ENCODE results near the gene METTL16.

Gene METTL16

GRCh38 chr17:2482218-2482617, 29.5 kb downstream of the METTL16 start:
- no peak for TF ChIP-seq GATA1 (IDR thresholded peaks at IDR 0.05; ENCODE audit: low read depth, low read length)
- no peak for TF ChIP-seq POLR2A (IDR thresholded peaks at IDR 0.05; ENCODE audit: low read length)
- no peak for DNase-seq

DNA sequence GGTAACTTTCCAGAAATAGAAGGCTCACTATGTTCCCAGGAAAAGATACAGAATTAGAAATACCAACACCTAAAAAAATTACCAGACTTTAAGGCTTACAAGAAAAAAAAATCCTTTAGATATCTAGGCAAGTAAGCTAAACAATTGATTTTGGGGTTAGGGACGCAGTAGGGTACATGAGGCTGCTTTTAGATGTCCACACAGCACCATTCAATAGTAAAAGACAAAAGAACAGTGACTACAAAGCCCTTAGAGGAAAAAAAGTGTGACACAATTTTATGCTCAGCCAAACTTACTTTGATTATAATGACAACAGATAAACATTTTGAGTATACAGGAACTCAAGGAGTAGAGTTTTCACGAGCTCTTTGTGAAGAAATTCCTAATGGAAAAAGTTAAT, 29.9 kb downstream of the METTL16 start:
- TF ChIP-seq POLR2A (IDR thresholded peaks at IDR 0.05; ENCODE audit: low read length) (no peak), GATA1 (IDR thresholded peaks at IDR 0.05; ENCODE audit: low read depth, low read length) (no peak)
- no peak for DNase-seq

DNA sequence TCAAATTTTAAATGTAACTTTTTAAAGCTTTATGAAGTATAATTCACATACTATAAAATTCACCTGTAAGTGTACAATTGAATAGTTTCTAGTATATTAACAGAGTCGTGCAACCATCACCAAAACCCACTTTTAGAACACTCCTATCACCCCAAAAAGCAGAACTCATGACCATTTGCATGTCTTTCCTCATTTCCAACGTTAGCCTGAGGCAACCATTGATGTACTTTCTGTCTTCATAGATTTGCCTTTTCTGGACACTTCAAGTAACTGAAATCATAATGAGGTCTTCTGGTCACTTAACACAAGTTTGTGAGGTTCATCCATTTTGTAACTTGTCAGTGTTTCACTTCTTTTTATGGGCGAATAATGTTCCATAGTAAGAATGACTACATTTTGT, 33.2 kb downstream of the METTL16 start:
- TF ChIP-seq GATA1 (IDR thresholded peaks at IDR 0.05; ENCODE audit: low read depth, low read length) (no peak), POLR2A (IDR thresholded peaks at IDR 0.05; ENCODE audit: low read length) (no peak)
- no peak for DNase-seq

DNA sequence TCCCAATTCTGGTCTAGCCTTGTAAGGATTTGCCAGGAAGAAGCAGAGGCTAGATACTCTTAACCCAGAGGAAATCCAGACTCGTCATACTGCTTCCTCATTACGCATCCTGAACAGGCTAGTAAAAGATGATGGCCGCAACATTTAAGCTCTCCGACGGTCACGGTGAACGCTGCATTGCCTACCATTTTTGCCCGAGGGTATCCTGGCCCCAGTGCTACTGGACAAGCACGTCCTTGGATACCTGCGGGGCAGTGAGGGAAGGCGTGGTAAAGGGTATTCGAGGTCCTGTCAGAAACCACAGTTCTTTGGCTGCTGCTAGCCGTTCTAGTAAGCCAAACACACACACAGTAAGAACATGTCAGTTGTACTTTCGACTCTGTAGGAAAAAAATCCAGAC, 36.6 kb downstream of the METTL16 start:
- no peak for DNase-seq
- TF ChIP-seq GATA1 (IDR thresholded peaks at IDR 0.05; ENCODE audit: low read depth, low read length) (no peak), POLR2A (IDR thresholded peaks at IDR 0.05; ENCODE audit: low read length) (no peak)

DNA sequence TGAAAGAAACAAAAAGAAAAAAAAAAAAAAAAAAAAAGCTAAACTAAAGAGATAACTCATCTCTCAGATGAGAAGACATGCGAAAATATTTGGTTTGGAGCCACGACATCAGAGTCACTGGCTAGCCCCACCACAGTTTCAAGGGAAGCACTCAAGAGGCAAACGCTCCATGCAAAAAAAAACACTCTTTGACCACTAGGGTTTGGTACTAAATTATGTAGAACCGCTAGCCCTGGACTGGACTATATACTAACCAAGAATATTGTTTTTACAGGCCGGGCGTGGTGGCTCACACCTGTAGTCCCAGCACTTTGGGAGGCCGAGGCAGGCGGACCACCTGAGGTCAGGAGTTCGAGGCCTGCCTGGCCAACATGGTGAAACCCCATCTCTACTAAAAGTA, 37.3 kb downstream of the METTL16 start:
- no peak for TF ChIP-seq POLR2A (IDR thresholded peaks at IDR 0.05; ENCODE audit: low read length)
- no peak for TF ChIP-seq GATA1 (IDR thresholded peaks at IDR 0.05; ENCODE audit: low read depth, low read length)
- no peak for DNase-seq

DNA sequence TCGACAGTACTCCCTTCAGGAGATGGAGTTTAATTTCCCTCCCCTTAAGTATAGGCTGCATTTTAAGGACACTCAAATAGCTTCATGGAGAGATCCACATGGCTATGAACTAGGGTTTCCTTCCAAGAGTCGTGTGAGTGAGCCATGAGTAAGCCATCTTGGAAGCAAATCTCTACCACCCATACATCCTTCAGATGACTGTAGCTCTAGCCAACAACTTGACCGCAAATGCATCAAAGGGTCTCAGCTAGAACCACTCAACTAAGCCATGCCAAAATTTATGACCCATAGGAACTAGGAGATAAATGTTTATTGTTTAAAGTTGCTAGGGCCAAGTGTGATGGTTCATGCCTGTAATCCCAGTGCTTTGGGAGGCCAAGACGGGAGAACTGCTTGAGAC, 43.4 kb downstream of the METTL16 start:
- TF ChIP-seq POLR2A (IDR thresholded peaks at IDR 0.05; ENCODE audit: low read length): no peak
- no peak for TF ChIP-seq GATA1 (IDR thresholded peaks at IDR 0.05; ENCODE audit: low read depth, low read length)

GRCh38 chr17:2466931-2467330, 44.8 kb downstream of the METTL16 start:
- no peak for TF ChIP-seq GATA1 (IDR thresholded peaks at IDR 0.05; ENCODE audit: low read depth, low read length)
- no peak for TF ChIP-seq POLR2A (IDR thresholded peaks at IDR 0.05; ENCODE audit: low read length)
- no peak for DNase-seq

More for the DNA sequence above, 43.4 kb downstream of the METTL16 start:
- DNase-seq: no peak

DNA sequence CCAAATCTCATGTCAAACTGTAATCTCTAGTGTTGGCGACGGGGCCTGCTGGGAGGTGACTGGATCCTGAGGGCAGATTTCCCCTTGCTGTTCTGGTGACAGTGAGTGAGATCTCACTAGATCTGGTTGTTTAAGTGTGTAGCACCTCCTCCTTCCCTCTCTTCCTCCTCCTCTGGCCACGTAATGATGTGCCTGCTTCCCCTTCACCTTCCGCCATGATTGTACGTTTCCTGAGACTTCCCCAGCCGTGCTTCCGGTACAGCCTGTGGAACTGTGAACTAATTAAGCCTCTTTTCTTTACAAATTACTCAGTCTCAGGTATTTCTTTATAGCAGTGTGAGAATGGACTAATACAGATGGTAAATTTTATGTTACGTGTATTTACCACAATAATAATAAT, 49.2 kb downstream of the METTL16 start:
- TF ChIP-seq POLR2A (IDR thresholded peaks at IDR 0.05; ENCODE audit: low read length) (no peak), GATA1 (IDR thresholded peaks at IDR 0.05; ENCODE audit: low read depth, low read length) (no peak)
- DNase-seq: no peak

- TF ChIP-seq POLR2A (IDR thresholded peaks at IDR 0.05; ENCODE audit: low read length): no peak
- TF ChIP-seq GATA1 (IDR thresholded peaks at IDR 0.05; ENCODE audit: low read depth, low read length): no peak
- DNase-seq: no peak
These were observed 51.8 kb downstream of the METTL16 start for GRCh38 chr17:2459917-2460271.

DNA sequence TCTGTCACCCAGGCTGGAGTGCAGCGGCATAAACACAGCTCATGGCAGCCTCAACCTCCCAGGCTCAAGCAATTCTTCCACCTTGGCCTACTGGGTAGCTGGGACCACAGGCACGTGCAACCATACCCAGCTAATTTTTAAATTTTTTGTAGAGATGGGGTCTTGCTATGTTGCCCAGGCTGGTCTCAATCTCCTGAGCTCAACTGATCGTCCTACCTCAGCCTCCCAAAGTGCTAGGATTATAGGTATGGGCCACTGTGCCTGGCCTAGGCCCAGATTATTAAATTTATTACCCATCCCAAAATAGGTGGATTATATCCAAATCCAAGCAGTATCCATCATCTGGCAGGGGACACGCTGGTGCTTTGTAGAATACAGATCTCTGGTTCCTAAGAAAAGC, 53.8 kb downstream of the METTL16 start:
- no peak for DNase-seq
- no peak for TF ChIP-seq POLR2A (IDR thresholded peaks at IDR 0.05; ENCODE audit: low read length)
- TF ChIP-seq GATA1 (IDR thresholded peaks at IDR 0.05; ENCODE audit: low read depth, low read length): no peak

- DNase-seq: no peak
- TF ChIP-seq GATA1 (IDR thresholded peaks at IDR 0.05; ENCODE audit: low read depth, low read length): no peak
- no peak for TF ChIP-seq POLR2A (IDR thresholded peaks at IDR 0.05; ENCODE audit: low read length)
These were observed 55.2 kb downstream of the METTL16 start for GRCh38 chr17:2456475-2456874.

DNA sequence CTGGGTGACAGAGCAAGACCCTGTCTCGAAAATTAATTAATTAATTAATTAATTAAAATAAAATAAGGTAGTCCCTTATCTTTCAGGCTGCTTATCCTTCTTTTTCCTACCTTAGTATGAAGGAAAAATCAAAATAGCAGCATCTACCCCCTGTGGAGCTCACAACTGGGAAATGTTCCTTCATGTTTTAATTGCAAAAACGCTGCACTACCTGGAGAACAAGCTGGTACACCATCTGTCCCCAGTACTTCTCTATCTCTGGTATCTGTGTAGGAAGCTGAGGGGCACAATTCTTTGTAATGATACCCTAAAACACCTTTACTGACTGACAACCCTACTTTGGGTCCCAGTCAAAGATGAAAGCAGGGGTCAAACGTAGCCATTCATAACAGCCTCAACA, 55.7 kb downstream of the METTL16 start:
- TF ChIP-seq GATA1 (IDR thresholded peaks at IDR 0.05; ENCODE audit: low read depth, low read length): no peak
- no peak for TF ChIP-seq POLR2A (IDR thresholded peaks at IDR 0.05; ENCODE audit: low read length)
- DNase-seq: no peak

DNA sequence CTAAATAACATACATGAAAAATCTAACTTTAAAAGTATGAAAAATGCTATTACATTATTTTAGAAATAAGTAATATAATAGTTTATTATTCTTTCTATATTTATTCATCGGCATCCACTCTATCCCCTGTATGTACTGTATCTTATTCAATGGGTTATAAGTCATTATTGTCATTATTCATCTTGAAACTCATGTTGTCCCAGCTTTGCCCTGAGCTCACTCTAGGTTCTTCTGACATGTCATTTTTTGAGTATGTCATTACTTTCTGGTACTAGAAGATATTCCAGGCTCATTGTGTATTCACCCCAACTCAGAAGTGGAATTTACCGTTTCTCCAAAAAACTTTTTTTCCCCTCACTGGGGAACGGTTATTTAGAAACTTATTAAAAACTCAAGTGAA, 57.8 kb downstream of the METTL16 start:
- no peak for TF ChIP-seq POLR2A (IDR thresholded peaks at IDR 0.05; ENCODE audit: low read length)
- TF ChIP-seq GATA1 (IDR thresholded peaks at IDR 0.05; ENCODE audit: low read depth, low read length): no peak
- no peak for DNase-seq

DNA sequence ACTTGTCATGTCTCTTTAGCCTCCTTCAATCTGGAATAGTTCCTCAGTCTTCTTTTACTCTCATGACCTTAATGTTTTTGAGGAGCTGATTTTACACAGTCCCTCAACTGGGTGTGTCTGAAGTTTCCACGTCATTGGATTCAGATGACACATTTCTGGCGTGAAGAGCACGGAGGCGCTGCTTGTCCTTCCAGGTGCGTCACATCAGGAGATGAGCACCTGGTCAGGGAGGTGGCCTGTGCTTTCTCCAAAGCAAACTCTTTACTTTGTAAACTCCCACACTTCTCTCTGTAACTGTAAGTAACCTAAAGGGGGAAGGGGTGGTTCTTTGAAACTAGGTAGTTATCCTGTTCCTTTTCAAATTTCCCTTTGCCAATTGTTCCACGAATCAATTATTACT, 58.4 kb downstream of the METTL16 start:
- no peak for TF ChIP-seq POLR2A (IDR thresholded peaks at IDR 0.05; ENCODE audit: low read length)
- DNase-seq: no peak

DNA sequence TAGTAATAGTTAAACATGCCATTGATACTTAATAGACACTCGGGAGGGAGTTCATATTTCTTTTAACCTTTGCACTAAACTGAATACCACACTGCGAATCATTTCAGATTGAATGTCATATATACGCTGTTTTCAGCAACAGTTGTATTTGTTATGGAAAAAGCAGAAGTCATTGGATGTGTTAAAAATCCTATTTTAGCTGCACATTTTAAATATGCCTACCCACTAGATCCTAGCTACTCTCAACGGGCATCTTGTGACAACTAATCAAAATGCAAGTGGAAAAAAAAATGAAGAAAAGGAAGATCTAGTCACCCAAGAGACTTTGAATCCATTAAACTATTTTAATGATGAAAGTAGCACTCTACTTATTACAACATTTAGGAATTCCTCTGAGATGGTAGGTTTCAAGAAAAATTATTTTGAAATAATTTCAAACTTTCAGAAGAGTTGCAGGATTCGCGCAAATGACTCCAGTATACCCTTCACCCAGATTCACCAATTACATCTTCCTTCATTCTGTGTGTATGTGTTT, 59.4 kb downstream of the METTL16 start:
- no peak for DNase-seq

More for the DNA sequence above, 59.4 kb downstream of the METTL16 start:
- TF ChIP-seq POLR2A (IDR thresholded peaks at IDR 0.05; ENCODE audit: low read length) (no peak), GATA1 (IDR thresholded peaks at IDR 0.05; ENCODE audit: low read depth, low read length) (no peak)

Measured in erythroblast (primary cell).